SU-DHL-6 (cell line): Measurements from ENCODE around the gene MOB1A.
"Not testable (repeated sequence)": the region's sequence is repeated elsewhere in the genome, so short reads cannot be mapped to it uniquely, and the experiment has no call there.

Experiments
- H2AFZ ChIP-seq: fragments of 200-600 bp; sonication (generic); 2 replicates; pipeline ENCODE4 v1.6.1; 2014; ENCODE audit warnings: low read depth, mild to moderate bottlenecking, moderate library complexity, mixed read lengths, antibody characterized with exemption, low read length; ENCODE audit not compliant: severe bottlenecking
- H3F3A ChIP-seq: fragments of 200-600 bp; shearing (Covaris generic); 2 replicates; pipeline ENCODE4 v1.6.0; 2016; ENCODE audit warnings: antibody characterized with exemption, mild to moderate bottlenecking; ENCODE audit not compliant: insufficient read depth
- H3K27ac ChIP-seq: fragments of 200-600 bp; sonication (generic); 2 replicates; pipeline ENCODE4 v1.5.1; 2016; ENCODE audit warnings: low read depth, mild to moderate bottlenecking, low read length, moderate library complexity, mixed read lengths
- H3K27me3 ChIP-seq: fragments of 200-600 bp; sonication (generic), shearing (Covaris generic); 2 replicates; pipeline ENCODE4 v1.6.0; 2014; ENCODE audit warnings: mild to moderate bottlenecking, low read length
- H3K36me3 ChIP-seq: fragments of 200-600 bp; sonication (generic); 2 replicates; pipeline ENCODE4 v1.6.1; 2014; ENCODE audit warnings: mild to moderate bottlenecking, low read length, mixed read lengths
- H3K4me2 ChIP-seq: fragments of 300-600, 200-600 bp; shearing (Covaris generic), sonication (generic); 2 replicates; pipeline ENCODE4 v1.6.0; 2014; ENCODE audit warnings: low read length, low read depth, mild to moderate bottlenecking; ENCODE audit not compliant: poor library complexity, severe bottlenecking
- H3K4me3 ChIP-seq: fragments of 200-600 bp; sonication (generic); 2 replicates; pipeline ENCODE4 v1.5.1; 2014; ENCODE audit warnings: antibody characterized with exemption, low read length, mild to moderate bottlenecking, mixed read lengths; ENCODE audit not compliant: insufficient read depth, poor library complexity, severe bottlenecking
- H3K79me2 ChIP-seq: fragments of 200-600 bp; sonication (generic); 2 replicates; pipeline ENCODE4 v1.6.1; 2014; ENCODE audit warnings: mild to moderate bottlenecking, low read length, moderate library complexity; ENCODE audit not compliant: insufficient read depth
- H3K9ac ChIP-seq: fragments of 200-600 bp; sonication (generic); 2 replicates; pipeline ENCODE4 v1.7.0; 2014; ENCODE audit warnings: mild to moderate bottlenecking, low read length
- H3K9me2 ChIP-seq: fragments of 200-600 bp; sonication (generic); replicated peaks from 2 replicates; pipeline ENCODE4 v1.6.1; 2014; ENCODE audit warnings: low read length; ENCODE audit not compliant: insufficient read depth
- H3K9me3 ChIP-seq: fragments of 200-600 bp; sonication (generic); 2 replicates; pipeline ENCODE4 v1.6.1; 2014; ENCODE audit warnings: low read length, mixed read lengths; ENCODE audit not compliant: insufficient read depth
- H4K20me1 ChIP-seq: fragments of 200-600 bp; sonication (generic); 2 replicates; pipeline ENCODE4 v1.6.1; 2014; ENCODE audit warnings: low read depth, mild to moderate bottlenecking, antibody characterized with exemption, low read length, moderate library complexity, mixed read lengths
- CTCF ChIP-seq: fragments of 200-600 bp; sonication (generic); IDR thresholded peaks from one replicate; pipeline ENCODE4 v1.5.1; 2017; ENCODE audit warnings: antibody characterized with exemption, mild to moderate bottlenecking, low read length, moderate library complexity; ENCODE audit not compliant: insufficient read depth, poor library complexity, severe bottlenecking
- EZH2phosphoT487 ChIP-seq: fragments of 200-600 bp; sonication (generic), shearing (Covaris generic); conservative IDR thresholded peaks from 2 replicates; pipeline ENCODE4 v1.6.1; 2018; ENCODE audit warnings: mild to moderate bottlenecking, antibody characterized with exemption, low read length, moderate library complexity, mixed read lengths

The MOB1A gene

DNA sequence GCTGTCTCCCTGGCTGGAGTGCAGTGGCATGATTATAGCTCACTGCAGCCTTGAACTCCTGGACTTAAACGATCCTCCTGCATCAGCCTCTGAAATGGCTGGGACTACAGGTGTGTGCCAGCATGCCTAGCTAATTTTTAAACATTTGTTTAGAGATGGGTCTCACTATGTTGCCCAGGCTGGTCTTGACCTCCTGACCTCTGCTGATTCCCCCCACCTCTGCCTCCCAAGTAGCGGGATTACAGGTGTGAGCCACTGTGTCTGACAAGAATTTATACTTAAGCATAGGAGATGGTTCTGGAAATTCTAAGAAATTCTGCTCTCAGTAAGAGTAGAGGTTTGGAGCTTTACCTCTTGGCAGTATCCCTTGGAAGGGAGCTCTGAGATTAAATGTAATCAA is 38.0 kb upstream of the MOB1A start:
- no peaks in the 10 kb centered on the region for H4K20me1 ChIP-seq
- H3K36me3 ChIP-seq: peaks cover 39% of the 10 kb centered on the region
- H3K9me3 ChIP-seq: no peaks in the 10 kb centered on the region
- H3K9me2 ChIP-seq: no peaks in the 10 kb centered on the region
- TF ChIP-seq EZH2phosphoT487: no peak
- TF ChIP-seq CTCF: no peak
- no peak overlapping the region for H3K4me2 ChIP-seq
- no peak overlapping the region for H2AFZ ChIP-seq
- no peak overlapping the region for H3K4me3 ChIP-seq
- no peak overlapping the region for H3K9ac ChIP-seq
- H3K27me3 ChIP-seq: no peaks in the 10 kb centered on the region
- peaks cover 4% of the 10 kb centered on the region; the same call in 1 of the 2 replicates for H3F3A ChIP-seq
- H3K79me2 ChIP-seq: no peaks in the 10 kb centered on the region; the same call in 1 of the 2 replicates
- H3K27ac ChIP-seq: no peak overlapping the region

DNA sequence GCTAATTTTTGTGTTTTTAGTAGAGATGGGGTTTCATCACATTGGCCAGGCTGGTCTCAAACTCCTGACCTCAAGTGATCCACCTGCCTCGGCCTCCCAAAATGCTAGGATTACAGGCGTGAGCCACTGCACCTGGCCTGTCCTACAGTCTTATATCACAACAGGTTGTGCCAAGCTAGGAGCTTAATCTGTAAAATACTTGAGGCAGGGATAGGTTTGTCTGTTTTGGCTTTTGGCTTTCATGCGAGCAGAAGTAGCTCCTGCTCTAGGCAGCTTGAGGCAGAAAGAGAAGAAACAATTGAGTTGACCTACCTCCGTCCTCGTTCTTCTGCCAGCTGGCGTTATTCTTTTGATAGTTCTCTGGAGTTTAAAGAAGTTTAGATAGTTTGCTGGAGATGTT is 37.1 kb upstream of the MOB1A start:
- H3K79me2 ChIP-seq, H3K4me2 ChIP-seq, H3K27ac ChIP-seq, H2AFZ ChIP-seq, H3K9me2 ChIP-seq, H3K4me3 ChIP-seq, H4K20me1 ChIP-seq, H3K27me3 ChIP-seq, H3K9me3 ChIP-seq, H3K9ac ChIP-seq, H3F3A ChIP-seq: not testable (repeated sequence)
- H3K36me3 ChIP-seq: peaks cover 46% of the 10 kb centered on the region

DNA sequence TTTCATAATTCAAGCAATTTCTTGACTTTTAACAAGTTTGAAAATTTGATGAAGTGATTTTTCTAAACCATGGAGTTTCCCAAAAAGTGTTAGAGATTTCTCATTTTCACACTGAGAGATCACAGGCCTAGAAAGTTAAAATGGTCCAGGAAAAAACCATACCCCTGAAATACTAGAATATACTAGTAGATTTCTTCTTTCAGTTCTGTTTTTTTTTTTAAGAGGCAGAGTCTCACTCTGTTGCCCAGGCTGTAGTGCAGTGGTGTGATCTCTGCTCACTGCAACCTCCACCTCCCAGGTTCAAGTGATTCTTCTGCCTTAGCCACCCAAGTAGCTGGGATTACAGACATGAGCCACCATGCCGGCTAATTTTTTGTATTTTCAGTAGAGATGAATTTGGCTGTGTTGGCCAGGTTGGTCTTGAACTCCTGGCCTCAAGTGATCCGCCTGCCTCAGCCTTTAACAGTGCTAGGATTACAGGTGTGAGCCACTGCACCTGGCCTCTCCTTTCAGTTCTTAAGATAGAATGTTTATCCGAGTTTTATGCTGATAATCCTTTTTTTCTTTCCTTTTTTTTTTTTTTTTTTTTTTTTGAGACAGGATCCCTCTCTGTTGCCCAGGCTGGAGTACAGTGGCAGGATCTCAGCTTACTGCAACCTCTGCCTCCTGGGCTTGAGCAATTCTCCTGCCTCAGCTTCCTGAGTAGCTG is 34.2 kb upstream of the MOB1A start:
- H4K20me1 ChIP-seq: no peaks in the 10 kb centered on the region

More for the DNA sequence above, 34.2 kb upstream of the MOB1A start:
- no peaks in the 10 kb centered on the region for H3K9me2 ChIP-seq
- no peak for TF ChIP-seq CTCF
- no peak for TF ChIP-seq EZH2phosphoT487
- H3K4me2 ChIP-seq: no peak overlapping the region
- no peak overlapping the region for H2AFZ ChIP-seq
- no peak overlapping the region for H3K27ac ChIP-seq
- peaks cover 6% of the 10 kb centered on the region; the same call in 1 of the 2 replicates for H3K79me2 ChIP-seq
- no peaks in the 10 kb centered on the region for H3K27me3 ChIP-seq
- no peaks in the 10 kb centered on the region for H3K9me3 ChIP-seq
- peaks cover 10% of the 10 kb centered on the region; the same call in 1 of the 2 replicates for H3F3A ChIP-seq
- H3K4me3 ChIP-seq: no peak overlapping the region
- H3K36me3 ChIP-seq: peaks cover 61% of the 10 kb centered on the region
- no peak overlapping the region for H3K9ac ChIP-seq
